Vagina (tissue), 2 donors: ENCODE data around the gene VPS37D.

ENCODE experiments used
- CTCF ChIP-seq, 3 experiments: fragments of 450-650 bp in 2 of 3; fragments of 200-600 bp in 1 of 3; sonication (generic) in 1 of 3; IDR thresholded peaks; one replicate each; pipeline ENCODE4 v1.5.1; 2017 to 2019; ENCODE audit warnings: antibody characterized with exemption in 3 of 3, mild to moderate bottlenecking in 2 of 3, moderate library complexity in 2 of 3
- POLR2AphosphoS5 ChIP-seq, 2 donors: sonication (generic); formaldehyde crosslinking; IDR thresholded peaks; one replicate each; pipeline ENCODE4 v1.9.0; 2017; ENCODE audit warnings: antibody characterized with exemption in 2 of 2, mild to moderate bottlenecking in 2 of 2, low read depth in 1 of 2; ENCODE audit not compliant: insufficient read depth in 1 of 2

DNA sequence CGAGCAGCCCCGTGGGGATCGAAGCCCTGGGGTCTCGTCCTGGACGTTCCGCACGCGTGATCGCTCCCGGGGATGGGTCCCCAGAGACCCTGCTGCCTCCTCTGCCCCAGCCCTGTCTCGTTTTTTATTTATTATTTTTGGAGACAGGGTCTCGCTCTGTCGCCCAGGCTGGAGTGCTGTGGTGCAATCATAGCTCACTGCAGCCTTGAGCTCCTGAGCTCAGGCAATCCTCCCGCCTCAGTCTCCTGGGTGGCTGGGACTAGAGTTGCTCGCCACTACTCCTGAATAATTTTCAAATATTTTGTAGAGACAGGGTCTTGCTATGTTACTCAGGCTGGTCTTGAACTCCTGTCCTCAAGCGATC, 52.2 kb downstream of the VPS37D start:
- TF ChIP-seq CTCF (IDR thresholded peaks at IDR 0.05) (no peak), POLR2AphosphoS5 (IDR thresholded peaks at IDR 0.05; ENCODE audit: insufficient read depth in 1 of 2, low read depth in 1 of 2) (no peak)
